ENCODE measurements around the gene EOLA2.
"Not testable (repeated sequence)": the region's sequence is repeated elsewhere in the genome, so short reads cannot be mapped to it uniquely, and the experiment has no call there.

Gene EOLA2

GRCh38 chrX:149939905-149940673, 1.8 kb upstream of the EOLA2 start:
- H3K4me3 ChIP-seq (ENCODE audit: low read length) = peak overlapping the region; percentile 68
- DNase-seq (ENCODE audit: low read depth) = peak; percentile 99
- TF ChIP-seq CTCF (conservative IDR thresholded peaks at IDR 0.05; ENCODE audit: low read length) = no peak

- TF ChIP-seq CTCF (conservative IDR thresholded peaks at IDR 0.05; ENCODE audit: low read length) = no peak
- DNase-seq (ENCODE audit: low read depth) = no peak
- H3K4me3 ChIP-seq (ENCODE audit: low read length) = peak overlapping the region; percentile 68
Observed at GRCh38 chrX:149939655-149939904, 1.3 kb upstream of the EOLA2 start.

GRCh38 chrX:149938881-149939654, 777 bp upstream of the EOLA2 start:
- no peak for TF ChIP-seq CTCF (conservative IDR thresholded peaks at IDR 0.05; ENCODE audit: low read length)
- peak; percentile 92 for DNase-seq (ENCODE audit: low read depth)
- peak overlapping the region; percentile 79 for H3K4me3 ChIP-seq (ENCODE audit: low read length)

- no peak for TF ChIP-seq CTCF (conservative IDR thresholded peaks at IDR 0.05; ENCODE audit: low read length)
- peak overlapping the region; percentile 79 for H3K4me3 ChIP-seq (ENCODE audit: low read length)
- DNase-seq (ENCODE audit: low read depth) = no peak
Observed at GRCh38 chrX:149937871-149938426, 342 bp downstream of the EOLA2 start.

DNA sequence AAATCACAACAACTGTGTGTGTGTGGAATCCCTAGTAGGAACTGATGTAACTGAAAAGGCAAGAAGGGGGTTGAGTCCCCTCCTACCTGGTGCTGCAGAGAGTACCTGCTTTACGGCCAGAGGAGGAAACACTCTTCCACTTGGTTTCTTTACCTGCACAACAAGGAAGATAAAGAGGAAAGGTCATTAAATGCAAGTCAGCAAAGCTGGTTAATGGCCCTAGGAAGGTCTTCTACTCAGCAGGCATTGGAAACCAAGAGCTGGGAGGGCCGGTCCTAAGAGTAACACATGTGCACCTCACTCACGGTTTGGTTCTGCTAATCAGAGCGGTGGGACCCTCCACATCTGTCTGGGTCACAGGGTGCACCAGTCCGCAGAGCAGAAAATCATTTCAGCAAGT, 963 bp downstream of the EOLA2 start:
- DNase-seq (ENCODE audit: low read depth) = not testable (repeated sequence)
- peak overlapping the region; percentile 79 for H3K4me3 ChIP-seq (ENCODE audit: low read length)

- not testable (repeated sequence) for DNase-seq (ENCODE audit: low read depth); H3K4me3 ChIP-seq (ENCODE audit: low read length)
Observed at GRCh38 chrX:149933547-149933946, 4.7 kb downstream of the EOLA2 start.

DNA sequence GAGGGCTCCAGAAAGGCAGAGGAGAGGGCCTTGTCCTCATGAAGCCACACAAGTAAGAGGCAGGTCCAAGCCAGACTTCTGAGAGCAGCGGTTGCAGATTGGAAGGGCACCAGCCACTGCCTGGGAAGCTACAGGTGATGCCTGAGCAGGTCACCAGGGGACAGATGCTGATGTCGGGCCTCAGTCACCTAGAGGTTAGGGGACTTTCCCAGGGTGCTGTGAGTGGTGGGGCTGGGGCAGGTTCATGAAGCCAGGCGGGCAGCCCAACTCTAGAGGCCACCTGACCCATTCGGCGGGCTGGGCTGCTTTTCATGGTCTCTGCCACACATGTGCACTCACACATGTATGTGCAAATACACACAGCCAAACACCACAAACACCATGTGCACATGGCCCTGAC, 5.3 kb downstream of the EOLA2 start:
- DNase-seq (ENCODE audit: low read depth); H3K4me3 ChIP-seq (ENCODE audit: low read length): not testable (repeated sequence)

GRCh38 chrX:149932150-149932549, 6.1 kb downstream of the EOLA2 start:
- H3K4me3 ChIP-seq (ENCODE audit: low read length); DNase-seq (ENCODE audit: low read depth): not testable (repeated sequence)

DNA sequence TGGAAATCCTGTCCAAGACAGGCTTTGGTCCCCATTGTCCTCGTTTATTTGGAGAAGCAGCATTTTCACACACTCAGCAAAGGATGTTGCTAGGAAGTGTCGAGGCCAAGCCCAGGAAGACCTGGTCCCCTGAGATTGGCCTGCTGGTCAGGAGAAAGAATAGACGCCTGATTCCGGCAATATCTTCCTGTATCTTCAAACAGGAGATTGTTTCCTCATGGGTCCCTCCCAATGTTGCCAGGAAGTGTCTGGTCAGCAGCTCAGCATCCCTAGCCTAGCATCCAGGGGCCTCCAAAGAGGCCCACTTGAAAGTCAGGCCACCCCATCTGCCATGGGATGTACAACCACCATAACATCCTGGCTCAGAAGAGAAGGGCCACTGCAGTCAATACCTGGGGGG, 6.9 kb downstream of the EOLA2 start:
- DNase-seq (ENCODE audit: low read depth); H3K4me3 ChIP-seq (ENCODE audit: low read length): not testable (repeated sequence)

GRCh38 chrX:149929400-149929799, 8.9 kb downstream of the EOLA2 start, which contains the start of gene HSFX4:
Gene HSFX4 (plus strand): TSS chrX:149929573. CDS start chrX:149929645, 72 bp downstream.
- not testable (repeated sequence) for H3K4me3 ChIP-seq (ENCODE audit: low read length); DNase-seq (ENCODE audit: low read depth)

DNA sequence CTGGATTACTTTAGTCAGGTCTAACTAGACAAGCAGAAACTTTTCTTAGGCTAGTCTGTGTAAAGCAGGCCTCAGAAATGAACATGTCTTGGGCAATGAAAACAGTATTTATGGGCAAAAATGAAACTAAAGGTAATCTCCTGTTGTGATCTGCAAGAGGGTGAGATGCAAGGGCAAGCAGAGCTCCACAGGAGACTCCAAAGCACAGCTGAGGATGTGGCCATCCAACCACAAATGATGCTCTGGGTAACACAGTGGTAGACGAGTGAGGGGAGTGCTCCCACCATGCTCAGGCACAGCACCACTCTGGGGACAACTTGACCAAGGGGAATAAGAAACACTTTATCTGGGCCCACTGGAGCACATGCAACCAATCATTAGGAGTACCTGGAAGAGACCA, 9.7 kb downstream of the EOLA2 start:
- DNase-seq (ENCODE audit: low read depth); H3K4me3 ChIP-seq (ENCODE audit: low read length): not testable (repeated sequence)

GRCh38 chrX:149927964-149928258, 10.4 kb downstream of the EOLA2 start:
- H3K4me3 ChIP-seq (ENCODE audit: low read length); DNase-seq (ENCODE audit: low read depth): not testable (repeated sequence)

GRCh38 chrX:149927245-149927963, 10.9 kb downstream of the EOLA2 start:
- not testable (repeated sequence) for DNase-seq (ENCODE audit: low read depth); H3K4me3 ChIP-seq (ENCODE audit: low read length)

DNA sequence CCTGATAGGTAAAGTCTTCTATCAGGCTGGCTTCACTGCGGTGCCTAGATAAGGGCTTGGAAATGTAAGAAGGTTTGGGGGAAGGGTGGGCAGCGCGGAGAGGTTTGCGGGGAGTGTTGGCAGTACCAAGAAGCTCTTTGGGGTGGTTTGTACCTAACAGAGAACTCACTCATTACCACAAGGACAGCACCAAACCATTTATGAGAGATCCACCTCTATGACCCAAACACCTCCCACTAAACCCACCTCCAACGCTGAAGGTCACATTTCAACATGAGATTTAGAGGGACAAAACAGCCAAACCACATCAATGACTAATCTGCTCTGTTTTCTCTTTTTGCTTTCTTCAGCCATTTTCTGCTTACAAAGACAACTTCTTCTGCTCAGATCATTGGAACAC, 13.9 kb downstream of the EOLA2 start:
- DNase-seq (ENCODE audit: low read depth) = not testable (repeated sequence)

More for the DNA sequence above, 13.9 kb downstream of the EOLA2 start:
- not testable (repeated sequence) for H3K4me3 ChIP-seq (ENCODE audit: low read length)

Data from AG10803 (cell line).